ENCODE results near the gene COBL. TPM values are rescaled to one million over a fixed set of nuclear protein-coding genes. Genes with fewer than 3 reads are reported as not detected.

COBL gene
- total RNA-seq, 1 experiment from 2014 or later, result 63.6 TPM

GRCh38 chr7:51070151-51070550, 246.5 kb downstream of the COBL start:
- Mint-ChIP-seq H3K4me3 (ENCODE audit: unreplicated experiment) (no peak overlapping the region), H3K9me3 (ENCODE audit: unreplicated experiment) (no peaks in the 10 kb centered on the region), H3K27me3 (ENCODE audit: insufficient read depth, unreplicated experiment) (no peaks in the 10 kb centered on the region), H3K36me3 (ENCODE audit: insufficient read depth, unreplicated experiment) (peaks cover 30% of the 10 kb centered on the region), H3K4me1 (ENCODE audit: low read depth, unreplicated experiment) (peaks cover 17% of the 10 kb centered on the region), H3K27ac (ENCODE audit: unreplicated experiment) (no peak overlapping the region)
- BruUV-seq (replicated peaks), result no TSS peak
- TF ChIP-seq, protein P1, sequence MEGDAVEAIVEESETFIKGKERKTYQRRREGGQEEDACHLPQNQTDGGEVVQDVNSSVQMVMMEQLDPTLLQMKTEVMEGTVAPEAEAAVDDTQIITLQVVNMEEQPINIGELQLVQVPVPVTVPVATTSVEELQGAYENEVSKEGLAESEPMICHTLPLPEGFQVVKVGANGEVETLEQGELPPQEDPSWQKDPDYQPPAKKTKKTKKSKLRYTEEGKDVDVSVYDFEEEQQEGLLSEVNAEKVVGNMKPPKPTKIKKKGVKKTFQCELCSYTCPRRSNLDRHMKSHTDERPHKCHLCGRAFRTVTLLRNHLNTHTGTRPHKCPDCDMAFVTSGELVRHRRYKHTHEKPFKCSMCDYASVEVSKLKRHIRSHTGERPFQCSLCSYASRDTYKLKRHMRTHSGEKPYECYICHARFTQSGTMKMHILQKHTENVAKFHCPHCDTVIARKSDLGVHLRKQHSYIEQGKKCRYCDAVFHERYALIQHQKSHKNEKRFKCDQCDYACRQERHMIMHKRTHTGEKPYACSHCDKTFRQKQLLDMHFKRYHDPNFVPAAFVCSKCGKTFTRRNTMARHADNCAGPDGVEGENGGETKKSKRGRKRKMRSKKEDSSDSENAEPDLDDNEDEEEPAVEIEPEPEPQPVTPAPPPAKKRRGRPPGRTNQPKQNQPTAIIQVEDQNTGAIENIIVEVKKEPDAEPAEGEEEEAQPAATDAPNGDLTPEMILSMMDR (IDR thresholded peaks at IDR 0.05; ENCODE audit: insufficient read depth in 1 of 2, low read depth in 1 of 2, low read length in 1 of 2, severe bottlenecking in 1 of 2, unreplicated experiment in 1 of 2), result no peak
- no peaks in the 10 kb centered on the region for H3K27me3 ChIP-seq (replicated peaks; ENCODE audit: control insufficient read depth, insufficient read depth, low read length)
- no peak for DNase-seq
- ChIA-PET POLR2A (no interaction called here), CTCF (no interaction called here)
- intact Hi-C loops (cut with micrococcal nuclease; ENCODE audit: unreplicated experiment), result loop anchor here (10.0 kb wide), 1 partner anchor 505 kb away; no protein-coding TSS in a partner anchor
- H3K4me3 ChIP-seq (ENCODE audit: low read depth, low read length), result no peak overlapping the region
- no peaks in the 10 kb centered on the region; the same call in none of the 2 replicates for H3K36me3 ChIP-seq (ENCODE audit: control insufficient read depth, insufficient read depth, low read length)
- no peaks in the 10 kb centered on the region for H3K9me3 ChIP-seq
- H3K4me1 ChIP-seq, result peaks cover 16% of the 10 kb centered on the region

DNA sequence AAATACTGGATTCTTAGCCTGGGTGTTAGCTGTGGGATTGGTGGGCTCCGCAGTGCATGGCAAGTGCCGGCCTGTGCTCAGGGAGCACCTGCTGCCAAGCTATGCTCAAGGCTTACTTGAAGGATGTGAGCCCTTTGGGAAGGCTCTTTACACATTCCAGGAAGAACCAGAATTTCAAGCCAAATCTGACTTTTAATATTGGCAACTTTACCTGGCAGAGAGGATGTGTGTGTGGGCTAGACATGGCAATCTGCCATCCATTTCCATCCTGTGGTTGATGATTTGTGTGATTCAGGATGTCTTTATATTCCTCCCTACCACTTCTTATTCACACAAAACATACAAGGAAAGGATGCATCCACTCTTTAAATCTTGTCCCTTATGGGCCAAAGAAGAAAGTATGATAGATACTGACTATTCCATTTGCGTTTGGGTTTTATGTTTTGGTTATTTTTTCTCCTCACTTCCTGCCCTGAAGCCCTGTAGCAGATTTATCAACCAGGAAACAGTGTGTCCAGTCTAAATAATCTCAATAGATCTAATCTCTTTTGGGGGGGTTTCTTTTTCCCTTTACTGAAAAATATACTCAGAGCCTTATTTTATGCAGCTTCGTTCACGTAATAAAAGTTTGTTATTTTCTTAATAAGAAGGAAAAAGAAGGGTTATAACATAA, 247.1 kb downstream of the COBL start:
- ChIA-PET CTCF (no interaction called here), POLR2A (no interaction called here)
- TF ChIP-seq, protein P1 (IDR thresholded peaks at IDR 0.05; ENCODE audit: insufficient read depth in 1 of 2, low read depth in 1 of 2, low read length in 1 of 2, severe bottlenecking in 1 of 2, unreplicated experiment in 1 of 2), result no peak
- Histone ChIP-seq H3K9me3 (no peaks in the 10 kb centered on the region), H3K4me3 (ENCODE audit: low read depth, low read length) (no peak overlapping the region), H3K4me1 (peaks cover 16% of the 10 kb centered on the region), H3K27me3 (replicated peaks; ENCODE audit: control insufficient read depth, insufficient read depth, low read length) (no peaks in the 10 kb centered on the region), H3K36me3 (ENCODE audit: control insufficient read depth, insufficient read depth, low read length) (no peaks in the 10 kb centered on the region; the same call in none of the 2 replicates)
- no peak for DNase-seq
- H3K27ac Mint-ChIP-seq (ENCODE audit: unreplicated experiment), result no peak overlapping the region
- H3K9me3 Mint-ChIP-seq (ENCODE audit: unreplicated experiment), result no peaks in the 10 kb centered on the region
- no peak overlapping the region for H3K4me3 Mint-ChIP-seq (ENCODE audit: unreplicated experiment)
- H3K27me3 Mint-ChIP-seq (ENCODE audit: insufficient read depth, unreplicated experiment), result no peaks in the 10 kb centered on the region
- intact Hi-C loops (cut with micrococcal nuclease; ENCODE audit: unreplicated experiment), result loop anchor here (5.0 to 10.0 kb wide), 4 partner anchors 57 to 505 kb away; partner anchors contain the start of gene GRB10
- H3K4me1 Mint-ChIP-seq (ENCODE audit: low read depth, unreplicated experiment), result peaks cover 17% of the 10 kb centered on the region
- peaks cover 31% of the 10 kb centered on the region for H3K36me3 Mint-ChIP-seq (ENCODE audit: insufficient read depth, unreplicated experiment)
- BruUV-seq (replicated peaks), result no TSS peak

GRCh38 chr7:51068401-51068800, 248.2 kb downstream of the COBL start:
- Mint-ChIP-seq H3K27ac (ENCODE audit: unreplicated experiment) (no peak overlapping the region), H3K36me3 (ENCODE audit: insufficient read depth, unreplicated experiment) (peaks cover 29% of the 10 kb centered on the region), H3K27me3 (ENCODE audit: insufficient read depth, unreplicated experiment) (no peaks in the 10 kb centered on the region), H3K4me3 (ENCODE audit: unreplicated experiment) (no peak overlapping the region), H3K9me3 (ENCODE audit: unreplicated experiment) (no peaks in the 10 kb centered on the region), H3K4me1 (ENCODE audit: low read depth, unreplicated experiment) (peaks cover 17% of the 10 kb centered on the region)
- POLR2A ChIA-PET, result no interaction called here
- intact Hi-C loops (cut with micrococcal nuclease; ENCODE audit: unreplicated experiment), result loop anchor here (5.0 to 10.0 kb wide), 3 partner anchors 56 to 374 kb away; partner anchors contain the start of gene GRB10
- H3K27me3 ChIP-seq (replicated peaks; ENCODE audit: control insufficient read depth, insufficient read depth, low read length), result no peaks in the 10 kb centered on the region
- TF ChIP-seq, protein P1 (IDR thresholded peaks at IDR 0.05; ENCODE audit: insufficient read depth in 1 of 2, low read depth in 1 of 2, low read length in 1 of 2, severe bottlenecking in 1 of 2, unreplicated experiment in 1 of 2), result no peak
- H3K4me1 ChIP-seq, result peaks cover 16% of the 10 kb centered on the region
- no peak for DNase-seq
- no TSS peak for BruUV-seq (replicated peaks)
- no peaks in the 10 kb centered on the region; the same call in none of the 2 replicates for H3K36me3 ChIP-seq (ENCODE audit: control insufficient read depth, insufficient read depth, low read length)
- H3K4me3 ChIP-seq (ENCODE audit: low read depth, low read length), result no peak overlapping the region
- no peaks in the 10 kb centered on the region for H3K9me3 ChIP-seq
- CTCF ChIA-PET, result no interaction called here

All from Caco-2 (cell line).